GM18907 (cell line): ENCODE measurements around the gene LAT.
"Not testable (repeated sequence)": the region's sequence is repeated elsewhere in the genome, so short reads cannot be mapped to it uniquely, and the experiment has no call there.

Experiments
- ATAC-seq: cut with Tn5 transposase; IDR thresholded peaks from one replicate; pipeline ENCODE4 v1.9.1; 2021; ENCODE audit warnings: mild to moderate bottlenecking, moderate library complexity; ENCODE audit not compliant: unreplicated experiment

Gene LAT, protein sequence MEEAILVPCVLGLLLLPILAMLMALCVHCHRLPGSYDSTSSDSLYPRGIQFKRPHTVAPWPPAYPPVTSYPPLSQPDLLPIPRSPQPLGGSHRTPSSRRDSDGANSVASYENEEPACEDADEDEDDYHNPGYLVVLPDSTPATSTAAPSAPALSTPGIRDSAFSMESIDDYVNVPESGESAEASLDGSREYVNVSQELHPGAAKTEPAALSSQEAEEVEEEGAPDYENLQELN

DNA sequence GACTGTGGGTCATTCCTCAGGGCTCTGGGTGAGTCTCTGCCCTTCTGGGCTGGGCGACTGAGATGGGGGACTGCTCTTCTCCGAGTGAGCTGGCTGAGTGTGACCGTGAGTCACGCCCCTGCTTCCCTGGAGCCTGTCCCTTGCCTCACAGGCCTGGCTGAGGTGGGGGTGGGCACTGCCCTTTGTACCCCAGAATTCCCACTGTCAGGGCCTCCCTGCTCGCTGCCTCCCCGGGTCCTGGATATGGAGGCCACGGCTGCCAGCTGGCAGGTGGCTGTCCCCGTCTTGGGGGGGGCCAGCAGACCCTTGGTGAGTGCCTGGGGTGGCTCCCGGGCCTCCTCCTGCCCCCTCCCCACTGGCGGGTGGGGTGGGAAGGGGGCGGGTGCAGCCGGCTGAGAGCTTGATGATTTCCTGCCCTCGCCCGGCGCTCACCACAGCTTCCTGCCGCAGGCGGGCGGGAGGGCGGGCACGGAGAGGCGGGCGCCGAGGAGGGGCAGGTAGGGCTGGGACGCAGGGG, at the start of gene LAT:
LAT (plus strand) TSS at position 434 of the 517 bp plus-strand sequence. CDS start 366 bp downstream, outside the sequence.
- no peak for ATAC-seq

DNA sequence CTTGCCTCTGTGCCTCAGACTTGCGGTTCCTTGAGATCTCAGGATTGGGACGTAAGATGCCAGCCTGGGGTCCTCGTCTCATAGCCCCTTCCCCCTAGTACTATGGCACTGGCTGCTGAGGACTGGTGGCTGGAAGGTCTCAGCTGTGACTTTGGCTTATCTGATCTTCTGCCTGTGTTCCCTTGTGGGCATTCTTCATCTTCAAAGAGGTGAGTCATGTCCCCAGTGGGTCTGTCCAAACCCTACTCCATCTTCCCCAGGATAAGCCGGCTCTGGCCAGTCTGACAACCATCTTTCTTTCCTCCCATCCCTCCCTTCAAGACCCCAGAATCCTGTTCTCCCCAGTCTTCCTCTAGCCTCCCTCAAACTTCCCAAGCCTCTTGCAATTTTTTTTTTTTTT, 49.5 kb upstream of the LAT start:
- ATAC-seq = no peak

DNA sequence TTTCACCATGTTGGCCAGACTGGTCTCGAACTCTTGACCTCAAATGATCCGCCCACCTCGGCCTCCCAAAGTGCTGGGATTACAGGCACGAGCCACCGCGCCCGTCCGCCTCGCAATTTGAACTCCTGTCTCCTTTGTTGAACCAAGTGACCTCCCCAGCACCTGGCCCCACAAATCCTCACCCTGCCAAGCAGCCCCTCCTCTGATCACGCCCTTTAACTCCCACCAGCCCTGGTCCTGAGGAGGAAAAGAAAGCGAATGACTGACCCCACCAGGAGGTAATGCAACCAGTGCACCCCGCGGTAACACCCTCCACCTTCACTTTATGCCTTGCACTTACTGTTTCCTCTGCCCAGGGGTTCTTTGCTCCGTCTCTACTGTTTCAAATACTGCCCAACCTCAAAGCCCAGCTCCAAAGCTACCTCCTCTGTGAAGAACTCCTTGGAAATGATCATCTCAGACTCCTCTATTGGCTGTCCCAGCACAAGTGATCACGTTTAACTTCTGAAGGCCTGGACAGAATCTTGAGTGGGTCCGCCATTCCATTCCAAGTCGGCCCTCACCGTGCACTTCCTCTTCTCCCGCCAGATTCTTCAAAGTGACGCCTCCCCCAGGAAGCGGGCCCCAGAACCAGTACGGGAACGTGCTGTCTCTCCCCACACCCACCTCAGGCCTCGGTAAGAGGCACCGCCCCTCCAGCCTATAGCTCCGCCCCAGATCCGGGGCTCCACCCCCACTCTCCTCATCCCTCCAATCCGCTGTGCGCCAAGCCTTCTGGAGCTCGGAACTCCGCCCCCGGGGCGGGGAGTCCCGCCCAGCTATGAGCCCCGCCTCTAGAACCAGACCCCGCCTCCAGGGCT, 48.7 kb upstream of the LAT start:
- ATAC-seq = peak; percentile 69

- no peak for ATAC-seq
Measured at GRCh38 chr16:28936784-28937155, 48.1 kb upstream of the LAT start.

DNA sequence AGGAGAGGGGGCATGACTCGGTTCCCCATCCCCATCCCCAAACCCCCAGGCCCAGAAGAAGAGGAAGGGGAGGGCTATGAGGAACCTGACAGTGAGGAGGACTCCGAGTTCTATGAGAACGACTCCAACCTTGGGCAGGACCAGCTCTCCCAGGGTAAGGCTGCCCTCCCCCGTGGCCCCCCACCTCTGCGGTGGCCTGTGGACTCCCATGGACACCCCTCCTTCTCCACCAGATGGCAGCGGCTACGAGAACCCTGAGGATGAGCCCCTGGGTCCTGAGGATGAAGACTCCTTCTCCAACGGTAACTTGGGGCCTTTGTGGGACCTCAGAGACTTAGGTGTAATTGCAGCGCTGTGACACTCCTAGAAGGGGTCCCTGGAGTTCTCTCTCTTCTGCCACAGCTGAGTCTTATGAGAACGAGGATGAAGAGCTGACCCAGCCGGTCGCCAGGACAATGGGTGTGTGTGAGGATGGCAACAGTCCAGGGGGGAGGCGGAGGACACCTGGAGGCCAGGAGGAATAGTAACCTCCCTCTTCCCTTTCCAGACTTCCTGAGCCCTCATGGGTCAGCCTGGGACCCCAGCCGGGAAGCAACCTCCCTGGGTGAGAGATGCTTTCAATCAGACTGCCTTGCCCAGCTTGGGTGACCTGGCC, 47.5 kb upstream of the LAT start:
- ATAC-seq = no peak

GRCh38 chr16:28938721-28939120, 46.1 kb upstream of the LAT start:
- ATAC-seq = no peak

GRCh38 chr16:28939825-28940224, 45.0 kb upstream of the LAT start:
- ATAC-seq = not testable (repeated sequence)

DNA sequence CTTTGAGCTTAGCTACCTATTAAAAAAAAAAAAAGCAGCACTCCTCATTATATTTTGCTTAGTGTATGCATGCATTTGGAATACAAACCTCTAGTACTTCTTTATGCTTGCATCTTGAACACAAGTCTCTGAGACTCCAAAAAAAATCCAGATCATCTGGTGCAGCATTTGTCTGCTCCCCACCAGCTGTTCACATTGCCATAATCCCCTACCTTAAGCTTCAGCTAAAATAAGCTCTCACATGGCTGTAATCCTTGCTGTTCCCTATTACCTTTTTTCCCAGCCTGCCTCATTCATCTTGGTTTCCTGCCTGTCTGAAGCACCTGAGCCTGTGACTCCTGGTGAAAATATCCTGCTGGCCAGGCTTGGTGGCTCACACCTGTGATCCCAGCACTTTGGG, 41.6 kb upstream of the LAT start:
- no peak for ATAC-seq

- no peak for ATAC-seq
Measured at GRCh38 chr16:28946681-28947080, 38.2 kb upstream of the LAT start.

DNA sequence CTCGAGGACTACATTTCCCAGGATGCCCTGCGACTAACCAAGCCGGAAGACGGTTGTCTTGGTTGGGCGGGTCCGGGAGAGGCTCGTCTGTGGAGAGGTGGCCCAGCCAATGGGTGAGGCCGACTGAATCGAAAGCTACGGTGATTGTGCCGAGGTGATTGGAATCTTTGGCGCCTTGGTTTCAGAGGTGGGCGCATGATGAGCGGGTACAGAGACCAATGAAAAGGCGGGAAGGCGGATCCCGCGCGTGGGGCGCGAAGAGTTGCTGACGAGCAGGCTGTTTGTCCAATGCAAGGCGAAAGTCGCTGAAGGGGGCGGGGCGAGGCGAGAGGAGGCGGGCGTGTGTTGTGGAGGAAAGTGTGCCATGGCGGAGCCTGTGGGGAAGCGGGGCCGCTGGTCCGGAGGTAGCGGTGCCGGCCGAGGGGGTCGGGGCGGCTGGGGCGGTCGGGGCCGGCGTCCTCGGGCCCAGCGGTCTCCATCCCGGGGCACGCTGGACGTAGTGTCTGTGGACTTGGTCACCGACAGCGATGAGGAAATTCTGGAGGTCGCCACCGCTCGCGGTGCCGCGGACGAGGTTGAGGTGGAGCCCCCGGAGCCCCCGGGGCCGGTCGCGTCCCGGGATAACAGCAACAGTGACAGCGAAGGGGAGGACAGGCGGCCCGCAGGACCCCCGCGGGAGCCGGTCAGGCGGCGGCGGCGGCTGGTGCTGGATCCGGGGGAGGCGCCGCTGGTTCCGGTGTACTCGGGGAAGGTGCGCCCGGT, 34.0 kb upstream of the LAT start, which contains the start of gene NFATC2IP:
NFATC2IP (plus strand) TSS at position 290 of the 762 bp plus-strand sequence; CDS start at position 365, 75 bp downstream.
- ATAC-seq = peak; percentile 88

DNA sequence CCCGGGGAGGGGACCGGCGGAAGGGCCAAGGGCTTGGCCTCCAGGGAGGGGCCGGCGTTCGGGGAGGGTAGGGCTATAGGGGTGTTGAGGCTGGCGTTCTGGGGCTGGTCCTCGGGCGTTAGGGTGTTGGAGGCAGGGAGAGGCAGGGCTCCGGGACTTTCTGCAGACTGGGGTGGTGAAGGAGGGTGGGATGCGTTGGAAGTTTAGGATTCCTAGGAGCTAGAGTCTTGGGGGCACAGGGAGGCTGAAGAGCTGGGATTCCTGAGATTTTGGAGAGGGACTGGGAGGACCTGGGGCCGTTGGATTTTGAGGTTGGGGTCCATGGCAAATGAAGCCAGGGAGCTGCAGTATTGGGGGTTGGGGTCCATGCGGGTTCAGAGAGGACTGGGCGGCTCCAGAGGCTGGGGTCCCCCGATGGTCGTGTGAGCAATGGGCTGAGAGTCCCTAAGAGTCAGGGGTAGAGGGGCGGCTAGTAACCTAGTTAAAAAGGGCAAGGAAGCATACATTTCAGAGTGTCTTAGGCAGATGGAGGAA, 33.4 kb upstream of the LAT start:
- no peak for ATAC-seq

GRCh38 chr16:28958216-28958615, 26.6 kb upstream of the LAT start:
- ATAC-seq = no peak

GRCh38 chr16:28958836-28959235, 26.0 kb upstream of the LAT start:
- ATAC-seq = no peak

DNA sequence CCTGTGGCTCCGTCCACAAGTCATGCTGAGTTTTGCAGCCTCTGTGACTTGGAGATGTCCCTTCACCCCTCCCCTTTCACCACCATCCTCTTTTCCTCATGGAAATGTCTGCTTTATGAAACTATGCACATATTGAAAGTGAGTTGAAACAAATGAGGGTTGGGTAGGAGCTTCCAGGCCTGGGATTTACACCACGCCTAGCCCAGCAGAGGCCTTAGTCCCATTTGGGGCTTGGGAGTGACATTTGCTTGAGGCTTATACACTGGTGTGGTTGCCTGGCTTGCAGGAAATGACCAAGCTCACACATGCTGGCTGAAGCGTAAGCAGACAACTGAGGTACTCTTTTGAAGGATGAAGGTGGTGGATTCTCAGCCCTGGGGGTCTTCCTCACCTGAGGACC, 20.8 kb upstream of the LAT start:
- ATAC-seq = no peak

GRCh38 chr16:28964496-28964895, 20.4 kb upstream of the LAT start:
- ATAC-seq = no peak

DNA sequence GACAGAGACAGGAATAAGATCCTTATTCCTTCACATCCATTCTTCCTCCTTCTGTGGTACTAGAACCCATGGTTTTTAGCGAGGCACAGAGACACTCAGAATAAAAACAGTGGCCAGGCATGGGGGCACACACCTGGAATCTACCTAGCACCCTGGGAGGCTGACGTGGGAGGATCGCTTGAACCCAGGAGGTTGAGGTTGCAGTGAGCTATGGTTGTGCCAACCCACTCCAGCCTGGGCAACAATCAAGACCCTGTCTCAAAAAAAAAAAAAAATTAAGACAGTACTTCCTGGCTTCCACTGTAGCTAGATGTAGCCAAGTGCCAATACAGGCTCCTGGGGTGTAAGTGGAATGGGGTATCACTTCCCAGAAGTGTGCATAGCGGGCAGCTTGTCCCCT, 17.7 kb upstream of the LAT start:
- no peak for ATAC-seq

GRCh38 chr16:28969696-28970095, 15.2 kb upstream of the LAT start:
- ATAC-seq = not testable (repeated sequence)

DNA sequence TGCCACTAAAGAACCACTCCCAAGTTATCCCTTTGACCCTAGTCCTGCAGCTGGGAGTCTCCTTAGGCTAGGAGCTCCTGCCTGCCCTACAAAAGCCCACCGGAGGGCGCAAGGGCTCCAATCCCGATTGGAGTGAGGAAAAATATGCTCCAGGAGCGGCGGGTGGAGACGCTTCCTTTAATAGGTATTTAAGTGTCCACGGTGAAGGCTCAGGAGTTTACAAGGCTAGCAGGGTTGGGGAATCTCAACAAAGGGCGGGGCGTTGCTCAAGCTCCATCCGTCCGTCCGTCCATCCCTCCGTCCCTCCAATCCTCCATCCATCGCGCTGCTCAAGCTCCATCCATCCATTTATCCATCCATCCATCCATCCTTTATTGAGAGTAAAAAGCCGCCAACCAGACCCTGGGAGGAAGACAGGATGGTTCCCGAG, 10.8 kb upstream of the LAT start:
- ATAC-seq = peak; percentile 5

DNA sequence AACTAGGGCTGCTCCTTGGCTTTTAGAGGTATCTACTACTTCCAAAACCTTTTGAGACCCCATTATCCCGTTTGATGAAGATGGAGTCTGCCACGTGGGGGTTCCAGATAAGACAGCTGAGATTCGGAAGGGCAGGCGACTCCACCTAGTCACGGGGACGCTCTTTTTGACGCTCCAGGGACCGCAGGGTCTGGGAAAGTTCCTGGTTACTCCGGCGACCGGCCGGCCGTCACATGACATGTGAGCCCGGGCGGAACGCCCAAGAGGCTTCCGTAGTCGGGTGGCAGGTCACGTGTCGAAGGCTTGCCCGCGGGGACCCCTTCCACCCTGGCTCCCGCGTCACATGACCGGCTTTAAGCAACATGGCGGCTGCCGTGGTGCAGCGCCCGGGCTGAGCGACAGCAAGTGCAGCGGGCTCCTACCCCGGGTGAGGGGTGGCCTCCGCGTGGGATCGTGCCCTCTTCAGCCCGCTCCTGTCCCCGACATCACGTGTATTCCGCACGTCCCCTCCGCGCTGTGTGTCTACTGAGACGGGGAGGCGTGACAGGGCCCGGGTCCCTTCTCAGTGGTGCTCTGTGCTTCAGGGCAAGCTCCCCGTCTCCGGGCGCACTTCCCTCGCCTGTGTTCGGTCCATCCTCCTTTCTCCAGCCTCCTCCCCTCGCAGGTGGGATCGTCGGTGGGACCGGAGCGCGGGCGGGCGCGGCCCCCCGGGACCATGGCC, 10.3 kb upstream of the LAT start, which contains the start of gene SPNS1:
SPNS1 (plus strand) TSS at position 342 of the 721 bp plus-strand sequence; CDS start at position 716, 374 bp downstream.
- peak; percentile 82 for ATAC-seq

DNA sequence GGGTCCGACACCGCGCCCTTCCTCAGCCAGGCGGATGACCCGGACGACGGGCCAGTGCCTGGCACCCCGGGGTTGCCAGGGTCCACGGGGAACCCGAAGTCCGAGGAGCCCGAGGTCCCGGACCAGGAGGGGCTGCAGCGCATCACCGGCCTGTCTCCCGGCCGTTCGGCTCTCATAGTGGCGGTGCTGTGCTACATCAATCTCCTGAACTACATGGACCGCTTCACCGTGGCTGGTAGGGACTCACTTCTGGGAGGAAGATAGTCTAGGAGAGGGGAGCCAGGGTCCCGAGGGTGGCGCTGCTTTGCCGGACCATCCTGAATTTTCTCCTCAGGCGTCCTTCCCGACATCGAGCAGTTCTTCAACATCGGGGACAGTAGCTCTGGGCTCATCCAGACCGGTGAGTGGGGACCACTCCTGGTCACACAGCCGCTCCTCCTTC, 9.7 kb upstream of the LAT start:
- peak; percentile 26 for ATAC-seq
